22Rv1 (cell line): ENCODE data around the gene RPL36AL.

ENCODE experiments used
- CTCF ChIP-seq: fragments of 450-650 bp; IDR thresholded peaks from 2 replicates; pipeline ENCODE4 v1.5.1; 2017; ENCODE audit warnings: mild to moderate bottlenecking
- ZFX ChIP-seq: fragments of 450-650 bp; IDR thresholded peaks from 2 replicates; pipeline ENCODE4 v1.6.1; 2017; ENCODE audit warnings: antibody characterized with exemption, borderline replicate concordance

GRCh38 chr14:49621114-49621881 lies 872 bp upstream of the RPL36AL start:
- peak; percentile 27; the same call in 1 of the 2 replicates for TF ChIP-seq CTCF
- TF ChIP-seq ZFX: no peak
